Fibroblast of villous mesenchyme (primary cell): ENCODE results near the gene SNX27. TPM values are rescaled to one million over a fixed set of nuclear protein-coding genes. Genes with fewer than 3 reads are reported as not detected.

Experiments used
- DNase-seq: peaks from one replicate; pipeline ENCODE4 v3.0.0-alpha.2; 2010; ENCODE audit warnings: low read depth
- H3K4me3 ChIP-seq: 2 replicates; pipeline ENCODE4 v1.5.1; 2011; ENCODE audit warnings: low read depth, mild to moderate bottlenecking, low read length
- total RNA-seq: library from RNA; depleted of rRNA; stranded (reverse); fragments of >200 nt; gene quantifications from 2 replicates; pipeline ENCODE4 v1.2.3, GENCODE V29; 2012
- TF ChIP-seq, protein P1 (sequence below): IDR thresholded peaks from 2 replicates; pipeline ENCODE4 v1.5.1; 2012; ENCODE audit warnings: low read depth, mild to moderate bottlenecking, low read length; ENCODE audit not compliant: insufficient read depth

Gene SNX27
- total RNA-seq, 1 donor: 34.5 TPM

DNA sequence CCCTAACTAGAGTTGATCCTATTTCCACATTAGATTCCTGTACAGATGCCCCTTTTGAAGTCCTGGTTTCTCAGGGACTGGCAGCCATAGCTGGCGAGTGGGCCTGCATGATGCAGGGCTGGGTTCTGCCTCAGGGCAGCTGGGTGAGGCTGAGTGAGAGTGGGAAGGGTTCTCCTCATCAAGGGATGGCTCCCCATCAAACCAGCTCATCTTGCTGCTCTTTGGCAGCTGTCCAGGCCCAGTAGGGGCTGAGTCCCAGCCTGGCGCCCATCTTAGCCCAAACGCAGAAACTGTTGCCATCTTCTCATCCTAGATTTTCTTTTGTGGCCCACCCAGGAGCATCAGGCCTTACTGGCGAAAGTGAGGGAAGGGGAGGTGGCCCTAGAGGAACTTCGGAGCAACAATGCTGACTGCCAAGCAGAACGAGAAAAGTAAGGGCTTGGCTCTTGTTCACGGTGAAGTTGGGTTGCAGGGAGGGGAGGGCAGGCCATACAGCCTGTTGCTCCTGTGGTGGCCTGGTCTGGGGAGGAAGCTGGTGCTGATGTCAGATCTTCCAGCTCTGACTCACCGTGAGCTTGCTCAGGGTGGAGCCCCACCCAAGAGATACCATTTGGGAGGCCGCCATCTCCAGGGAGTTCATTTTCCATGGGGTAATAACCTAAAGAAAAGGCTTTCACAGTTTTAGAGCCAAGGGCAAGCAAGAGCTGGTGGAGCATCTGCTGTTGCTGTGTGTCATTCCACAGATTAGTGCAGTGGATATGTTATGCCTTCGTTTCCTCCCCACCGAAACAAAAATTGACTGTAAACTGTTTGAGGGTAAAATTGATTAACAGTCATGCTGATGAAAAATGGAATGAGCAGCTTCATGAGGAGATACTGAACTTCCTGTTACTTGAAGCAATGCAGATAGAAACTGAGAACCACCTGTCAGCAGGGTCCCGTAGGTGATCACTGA, 37.0 kb upstream of the SNX27 start:
- DNase-seq: peak; percentile 75
- TF ChIP-seq, protein P1, sequence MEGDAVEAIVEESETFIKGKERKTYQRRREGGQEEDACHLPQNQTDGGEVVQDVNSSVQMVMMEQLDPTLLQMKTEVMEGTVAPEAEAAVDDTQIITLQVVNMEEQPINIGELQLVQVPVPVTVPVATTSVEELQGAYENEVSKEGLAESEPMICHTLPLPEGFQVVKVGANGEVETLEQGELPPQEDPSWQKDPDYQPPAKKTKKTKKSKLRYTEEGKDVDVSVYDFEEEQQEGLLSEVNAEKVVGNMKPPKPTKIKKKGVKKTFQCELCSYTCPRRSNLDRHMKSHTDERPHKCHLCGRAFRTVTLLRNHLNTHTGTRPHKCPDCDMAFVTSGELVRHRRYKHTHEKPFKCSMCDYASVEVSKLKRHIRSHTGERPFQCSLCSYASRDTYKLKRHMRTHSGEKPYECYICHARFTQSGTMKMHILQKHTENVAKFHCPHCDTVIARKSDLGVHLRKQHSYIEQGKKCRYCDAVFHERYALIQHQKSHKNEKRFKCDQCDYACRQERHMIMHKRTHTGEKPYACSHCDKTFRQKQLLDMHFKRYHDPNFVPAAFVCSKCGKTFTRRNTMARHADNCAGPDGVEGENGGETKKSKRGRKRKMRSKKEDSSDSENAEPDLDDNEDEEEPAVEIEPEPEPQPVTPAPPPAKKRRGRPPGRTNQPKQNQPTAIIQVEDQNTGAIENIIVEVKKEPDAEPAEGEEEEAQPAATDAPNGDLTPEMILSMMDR: no peak
- H3K4me3 ChIP-seq: no peak overlapping the region

DNA sequence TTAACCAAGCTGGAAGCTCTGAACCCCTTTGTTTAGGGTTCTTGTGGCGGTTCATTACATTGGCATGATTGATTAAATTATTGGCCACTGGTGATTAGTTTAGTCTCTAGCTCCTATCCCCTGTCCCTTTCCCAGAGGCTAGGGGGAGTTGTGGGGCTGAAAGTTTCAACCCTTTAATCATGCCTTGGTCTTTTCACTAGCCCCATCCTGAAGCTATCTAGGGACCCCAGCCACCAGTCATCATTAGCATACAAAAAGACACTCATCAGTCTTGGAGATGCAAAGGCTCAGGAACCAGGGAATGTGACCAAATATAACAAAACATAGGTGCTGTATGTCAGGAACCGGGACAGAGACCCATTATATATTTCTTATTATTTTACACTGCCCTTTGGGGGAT, 34.7 kb upstream of the SNX27 start:
- H3K4me3 ChIP-seq: no peak overlapping the region
- DNase-seq: no peak
- TF ChIP-seq, protein P1: no peak

DNA sequence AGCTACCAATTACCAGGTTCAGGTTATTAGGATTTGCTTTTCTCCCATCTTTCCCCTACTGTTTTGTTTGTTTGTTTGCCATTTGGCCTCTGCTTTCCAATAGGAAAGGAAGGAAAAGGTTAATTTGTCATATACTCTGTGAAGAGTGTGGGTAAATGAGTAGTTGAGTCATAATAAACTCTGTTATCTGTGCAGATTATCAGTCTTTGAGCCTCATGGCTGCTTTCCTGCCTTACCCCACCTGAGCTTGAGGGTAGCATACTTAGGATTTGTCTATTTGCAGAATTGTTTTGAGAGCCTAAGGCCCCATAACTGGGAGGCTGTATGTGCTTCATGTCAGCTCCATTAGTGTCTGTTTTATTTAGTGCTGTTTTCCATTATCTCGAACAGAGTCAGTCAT, 32.9 kb upstream of the SNX27 start:
- H3K4me3 ChIP-seq: no peak overlapping the region
- DNase-seq: no peak
- TF ChIP-seq, protein P1: no peak

DNA sequence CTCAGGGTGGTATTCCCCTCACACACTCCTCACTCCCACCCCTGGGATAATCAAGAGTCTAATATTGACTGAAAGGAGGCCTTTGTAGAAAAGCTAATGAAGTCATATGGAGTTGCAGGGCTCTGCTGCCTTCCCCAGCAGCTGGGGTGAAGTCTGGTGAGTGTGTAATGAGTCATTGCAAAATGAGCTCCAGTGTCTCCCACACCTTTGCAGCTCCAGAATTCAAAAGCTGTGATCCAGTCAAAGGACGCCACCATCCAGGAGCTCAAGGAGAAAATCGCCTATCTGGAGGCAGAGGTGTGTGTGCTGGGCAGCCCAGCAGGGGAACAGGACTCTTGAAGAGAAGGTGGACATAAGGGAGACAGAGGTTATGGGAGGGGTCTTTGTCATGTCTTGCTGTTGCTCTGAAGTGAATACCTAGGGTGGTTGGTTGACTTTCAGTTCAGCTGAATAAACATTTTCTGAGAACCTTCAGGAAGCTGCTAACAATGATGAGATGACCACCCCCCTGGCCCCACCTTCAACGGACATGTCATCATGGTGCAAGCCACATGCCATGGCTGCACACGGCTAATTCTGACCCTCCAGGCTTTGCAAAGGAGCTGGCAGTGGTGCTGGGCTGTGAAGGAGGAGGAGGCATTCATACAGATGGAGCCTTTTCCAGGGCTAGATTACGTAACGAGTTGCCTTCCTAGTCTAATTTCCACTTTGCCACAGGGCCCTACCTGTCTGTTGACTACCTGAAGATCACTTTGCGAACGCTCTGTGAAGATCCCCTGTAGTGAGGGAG, 32.2 kb upstream of the SNX27 start:
- TF ChIP-seq, protein P1: no peak
- H3K4me3 ChIP-seq: no peak overlapping the region
- peak; percentile 25 for DNase-seq

DNA sequence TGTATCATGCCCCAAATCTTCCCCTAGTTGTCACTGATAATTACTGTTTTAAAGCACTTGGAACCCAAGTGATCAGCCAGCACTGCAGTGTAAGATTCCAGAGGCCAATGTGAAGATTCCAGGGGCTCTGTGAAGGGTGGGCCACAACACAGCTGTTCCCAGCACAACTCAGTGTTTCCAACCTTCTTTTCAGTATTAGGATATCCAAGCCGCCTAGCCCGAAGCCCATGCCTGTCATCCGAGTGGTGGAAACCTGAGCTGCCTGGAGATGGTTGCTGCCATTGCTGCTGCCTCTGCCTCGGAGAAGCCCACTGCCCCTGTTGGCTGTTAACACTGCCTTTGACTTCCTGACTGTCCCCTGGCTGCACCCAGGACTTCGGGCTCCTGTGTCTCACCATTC, 30.4 kb upstream of the SNX27 start:
- TF ChIP-seq, protein P1: no peak
- DNase-seq: no peak
- H3K4me3 ChIP-seq: no peak overlapping the region

DNA sequence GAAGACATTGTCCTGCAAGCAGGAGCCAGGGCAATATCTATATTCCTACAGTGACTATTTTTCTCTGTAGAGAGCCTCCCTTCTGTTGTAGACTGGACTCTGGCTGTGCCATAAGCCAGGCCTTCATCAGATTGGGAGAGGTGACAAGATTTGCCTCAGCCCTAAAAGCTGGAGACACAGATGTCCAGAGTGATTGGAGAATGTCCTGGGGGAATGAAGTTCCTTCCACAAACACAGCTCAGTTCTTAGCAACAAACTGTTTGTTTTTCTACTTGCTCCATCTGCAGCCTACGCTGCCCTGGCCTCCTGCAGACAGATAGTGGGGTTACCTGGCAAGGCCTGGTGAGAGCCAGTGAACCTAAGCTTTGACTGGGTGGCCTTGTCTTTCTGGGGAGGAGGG, 29.9 kb upstream of the SNX27 start:
- no peak for DNase-seq
- H3K4me3 ChIP-seq: no peak overlapping the region
- TF ChIP-seq, protein P1: no peak
